HCT116 (cell line): Measurements from ENCODE around the gene SNAI1. TPM values are rescaled to one million over a fixed set of nuclear protein-coding genes. Genes with fewer than 3 reads are reported as not detected.
"Not testable (repeated sequence)": the region's sequence is repeated elsewhere in the genome, so short reads cannot be mapped to it uniquely, and the experiment has no call there.

ENCODE experiments used
- ATAC-seq: fragments of 200-7000 bp; cut with Tn5 transposase; 2 replicates; pipeline ENCODE4 v1.9.1; 2020; ENCODE audit warnings: mild to moderate bottlenecking, moderate library complexity
- BruUV-seq: library from RNA; stranded (reverse); fragments of 400-500 nt; replicated peaks from 2 replicates; lab custom pipeline; 2021; lab: Mats Ljungman, UMichigan
- CTCF ChIA-PET: fragments of 300-600 bp; sonication (Branson Sonifier 250); formaldehyde crosslinking; loops from one replicate; lab custom pipeline; 2021; ENCODE audit warnings: antibody characterized with exemption; lab: Charles Lee
- POLR2A ChIA-PET: fragments of 300-600, 350-600 bp; sonication (Branson Sonifier 250); formaldehyde crosslinking; loops from one replicate; lab custom pipeline; 2021; ENCODE audit warnings: antibody characterized with exemption; lab: Charles Lee
- RAD21 ChIA-PET, 2 experiments: fragments of 300-600 bp; sonication (Branson Sonifier 250); formaldehyde crosslinking; loops; one replicate each; lab custom pipeline; 2023; ENCODE audit warnings: low total read pairs in 2 of 2; ENCODE audit not compliant: uncharacterized antibody in 2 of 2, unreplicated experiment in 2 of 2, low non-redundant PET in 1 of 2; lab: Charles Lee
- DNase-seq: peaks from one replicate; pipeline ENCODE4 v3.0.0-alpha.2; 2010; ENCODE audit warnings: low read depth, low spot score
- H2AFZ ChIP-seq: fragments of 200-600 bp; shearing (Covaris generic), sonication (generic); 2 replicates; pipeline ENCODE4 v1.6.1; 2017; ENCODE audit warnings: low read depth, mixed run types, mixed read lengths, antibody characterized with exemption, low read length; ENCODE audit not compliant: poor library complexity, severe bottlenecking
- H3K27ac ChIP-seq: 2 replicates; pipeline ENCODE4 v1.5.1; 2012; ENCODE audit warnings: low read depth, low read length
- H3K27me3 ChIP-seq: fragments of 200-600 bp; sonication (generic); 2 replicates; pipeline ENCODE4 v1.6.1; 2016; ENCODE audit warnings: mixed run types, low read length, mixed read lengths; ENCODE audit not compliant: insufficient read depth
- H3K36me3 ChIP-seq, 2 experiments: fragments of 200-500 bp in 1 of 2; fragments of 200-600 bp in 1 of 2; sonication (Bioruptor generic) in 1 of 2; sonication (generic) in 1 of 2; 2 replicates each; pipeline versions ENCODE4 v1.5.1 to v1.6.1; 2014 to 2016; ENCODE audit warnings: low read length in 2 of 2, inconsistent platforms in 1 of 2, mixed read lengths in 1 of 2, mixed run types in 1 of 2; ENCODE audit not compliant: insufficient read depth in 2 of 2, control insufficient read depth in 1 of 2
- H3K4me1 ChIP-seq, 2 experiments: fragments of 200-600 bp in 1 of 2; sonication (generic) in 1 of 2; 2 replicates each; pipeline versions ENCODE4 v1.5.1 to v1.6.1; 2012 to 2017; ENCODE audit warnings: low read length in 2 of 2, inconsistent platforms in 1 of 2, mild to moderate bottlenecking in 1 of 2, mixed read lengths in 1 of 2, mixed run types in 1 of 2, moderate library complexity in 1 of 2; ENCODE audit not compliant: insufficient read depth in 2 of 2, control insufficient read depth in 1 of 2
- H3K4me2 ChIP-seq: fragments of 200-600 bp; sonication (generic); 2 replicates; pipeline ENCODE4 v1.6.1; 2017; ENCODE audit warnings: mixed run types, low read length, mixed read lengths
- H3K4me3 ChIP-seq, 2 experiments: fragments of 200-600 bp in 1 of 2; sonication (generic) in 1 of 2; replicated peaks in 1 of 2; 2 replicates each; pipeline ENCODE4 v1.5.1; 2011 to 2016; ENCODE audit warnings: low read length in 2 of 2, control low read depth in 1 of 2, low read depth in 1 of 2, mild to moderate bottlenecking in 1 of 2, mixed read lengths in 1 of 2, mixed run types in 1 of 2
- H3K79me2 ChIP-seq: fragments of 200-600 bp; sonication (generic); 2 replicates; pipeline ENCODE4 v1.6.1; 2017; ENCODE audit warnings: mild to moderate bottlenecking, mixed run types, low read length, moderate library complexity, mixed read lengths; ENCODE audit not compliant: insufficient read depth
- H3K9ac ChIP-seq: fragments of 200-600 bp; sonication (generic); 2 replicates; pipeline ENCODE4 v1.6.1; 2016; ENCODE audit warnings: low read length, mixed read lengths
- H3K9me2 ChIP-seq: fragments of 200-600 bp; sonication (generic), shearing (Covaris generic); 2 replicates; pipeline ENCODE4 v1.6.1; 2017; ENCODE audit warnings: mixed run types, mild to moderate bottlenecking, moderate library complexity; ENCODE audit not compliant: insufficient read depth
- H3K9me3 ChIP-seq, 2 experiments: fragments of 200-500 bp in 1 of 2; fragments of 200-600 bp in 1 of 2; sonication (Bioruptor generic) in 1 of 2; sonication (generic) in 1 of 2; 2 replicates each; pipeline ENCODE4 v1.6.1; 2014 to 2017; ENCODE audit warnings: low read length in 2 of 2, mixed read lengths in 2 of 2, inconsistent platforms in 1 of 2, low read depth in 1 of 2, mild to moderate bottlenecking in 1 of 2, mixed run types in 1 of 2, moderate library complexity in 1 of 2; ENCODE audit not compliant: control insufficient read depth in 1 of 2, insufficient read depth in 1 of 2
- H4K20me1 ChIP-seq: fragments of 200-600 bp; sonication (generic), shearing (Covaris generic); 2 replicates; pipeline ENCODE4 v1.6.1; 2017; ENCODE audit warnings: mixed run types, mild to moderate bottlenecking, moderate library complexity; ENCODE audit not compliant: insufficient read depth
- CBX3 ChIP-seq: IDR thresholded peaks from 2 replicates; pipeline ENCODE4 v1.6.1; 2012; ENCODE audit warnings: low read depth
- CEBPB ChIP-seq: IDR thresholded peaks from 2 replicates; pipeline ENCODE4 v1.6.1; 2012; ENCODE audit warnings: low read depth
- FOSL1 ChIP-seq: IDR thresholded peaks from 2 replicates; pipeline ENCODE4 v1.6.1; 2012; ENCODE audit warnings: low read depth
- JUND ChIP-seq: IDR thresholded peaks from 2 replicates; pipeline ENCODE4 v1.6.1; 2012
- POLR2A ChIP-seq: IDR thresholded peaks from 2 replicates; pipeline ENCODE4 v1.7.0; 2011; ENCODE audit warnings: borderline replicate concordance; ENCODE audit not compliant: insufficient read depth, insufficient read length; ENCODE audit errors: extremely low read depth
- POLR2AphosphoS5 ChIP-seq: IDR thresholded peaks from 2 replicates; pipeline ENCODE4 v1.6.1; 2011; ENCODE audit warnings: mild to moderate bottlenecking, low read depth, low read length, moderate library complexity
- SIN3A ChIP-seq: IDR thresholded peaks from 2 replicates; pipeline ENCODE4 v1.6.1; 2012; ENCODE audit warnings: low read depth
- SRF ChIP-seq: IDR thresholded peaks from 2 replicates; pipeline ENCODE4 v1.6.1; 2012; ENCODE audit warnings: low read depth
- TCF7L2 ChIP-seq: IDR thresholded peaks from 2 replicates; pipeline ENCODE4 v1.7.0; 2011; ENCODE audit warnings: borderline replicate concordance, inconsistent platforms; ENCODE audit not compliant: insufficient read depth, insufficient read length; ENCODE audit errors: extremely low read depth
- ZFX ChIP-seq: fragments of 450-650 bp; IDR thresholded peaks from 2 replicates; pipeline ENCODE4 v1.6.1; 2017
- ZNF274 ChIP-seq: fragments of 200-500 bp; sonication (Bioruptor generic); IDR thresholded peaks from 2 replicates; pipeline ENCODE4 v1.6.1; 2014; ENCODE audit warnings: mild to moderate bottlenecking, low read depth, low read length, inconsistent platforms
- intact Hi-C: fragments of 100-400 bp; cut with micrococcal nuclease; formaldehyde crosslinking; loops from 2 replicates; pipeline ENCODE4 v1.10.0; 2022
- total RNA-seq: library from RNA; stranded (reverse); gene quantifications from one replicate; pipeline ENCODE4 v1.2.1, GENCODE V29; 2021; ENCODE audit not compliant: unreplicated experiment

SNAI1 gene
- total RNA-seq, 1 experiment from 2014 or later: 13.4 TPM

DNA sequence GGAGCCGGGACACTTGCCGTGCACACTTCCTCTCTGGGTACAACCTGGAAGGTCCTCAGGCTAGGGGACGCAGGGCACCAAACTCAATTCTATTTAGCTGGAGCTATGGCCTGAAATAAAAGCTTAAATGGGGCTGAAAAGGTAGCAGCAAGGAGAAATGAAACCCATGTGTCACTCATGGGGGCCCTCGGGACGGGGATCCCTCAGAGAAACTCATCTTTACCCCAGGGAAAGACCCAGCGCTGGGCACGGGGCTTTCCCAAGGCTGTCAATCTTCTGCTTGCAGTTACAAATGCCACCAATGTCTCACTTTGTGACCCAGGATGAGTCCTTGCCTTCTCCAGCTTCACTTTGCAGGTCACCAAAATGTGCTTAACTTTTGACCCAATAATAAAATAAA is 16.5 kb downstream of the SNAI1 start (continued):
- TF ChIP-seq CEBPB (no peak), TCF7L2 (no peak), FOSL1 (no peak), POLR2A (no peak), SRF (no peak), POLR2AphosphoS5 (no peak), ZNF274 (no peak), SIN3A (no peak), JUND (no peak), ZFX (no peak), CBX3 (no peak)

DNA sequence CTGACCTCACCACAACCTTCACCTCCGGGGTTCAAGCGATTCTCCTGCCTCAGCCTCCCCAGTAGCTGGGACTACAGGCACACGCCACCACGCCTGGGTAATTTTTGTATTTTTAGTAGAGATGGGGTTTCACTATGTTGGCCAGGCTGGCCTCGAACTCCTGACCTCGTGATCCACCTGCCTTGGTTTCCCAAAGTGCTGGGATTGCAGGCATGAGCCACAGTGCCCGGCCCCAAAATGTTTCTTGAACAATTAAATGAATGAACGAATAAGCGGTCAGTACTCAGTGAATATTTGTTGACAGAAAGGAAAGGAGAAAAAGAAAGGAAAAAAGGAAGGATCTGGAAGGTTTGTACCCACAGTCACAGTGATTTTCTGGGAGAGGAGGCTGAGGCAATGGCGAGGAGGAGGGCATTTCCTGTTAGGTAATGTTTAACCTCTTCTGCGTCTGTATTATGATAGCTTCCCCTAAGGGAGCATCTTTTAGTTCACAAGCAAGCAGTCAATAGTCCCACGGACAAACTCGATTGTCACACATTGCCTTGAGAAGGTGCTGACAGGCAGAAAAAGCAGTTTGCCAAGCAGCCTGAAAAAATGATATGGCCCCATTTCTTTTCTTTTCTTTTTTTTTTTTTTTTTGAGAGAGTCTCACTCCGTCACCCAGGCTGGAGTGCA is 17.9 kb downstream of the SNAI1 start:
- H3K27ac ChIP-seq, DNase-seq, BruUV-seq, H2AFZ ChIP-seq, H3K9me3 ChIP-seq, H3K9me2 ChIP-seq, H3K4me3 ChIP-seq, RAD21 ChIA-PET, H4K20me1 ChIP-seq, H3K79me2 ChIP-seq, H3K27me3 ChIP-seq, ATAC-seq, intact Hi-C loops, H3K4me2 ChIP-seq, H3K36me3 ChIP-seq, H3K9ac ChIP-seq, H3K4me1 ChIP-seq, POLR2A ChIA-PET: not testable (repeated sequence)
- CTCF ChIA-PET: interaction anchor here (1.5 kb wide), 1 partner anchor 22 kb away, joined by 5 read pairs; no protein-coding TSS in a partner anchor
